HL-60 (cell line): ENCODE measurements around the gene NR3C2.

Source experiments
- DNase-seq, 2 experiments: peaks; one replicate each; pipeline ENCODE4 v3.0.0-alpha.2; 2010 to 2020; ENCODE audit warnings: low read depth in 1 of 2, low spot score in 1 of 2
- H3K27ac ChIP-seq: fragments of 250-450 bp; sonication (Bioruptor Pico); replicated peaks from 2 replicates; pipeline ENCODE4 v1.5.1; 2020; ENCODE audit warnings: mild to moderate bottlenecking, moderate library complexity
- H3K27me3 ChIP-seq: fragments of 250-450 bp; sonication (Bioruptor Pico); 2 replicates; pipeline ENCODE4 v1.5.1; 2021; ENCODE audit warnings: mild to moderate bottlenecking, moderate library complexity; ENCODE audit not compliant: insufficient read depth, poor library complexity, severe bottlenecking
- H3K4me3 ChIP-seq: replicated peaks from 2 replicates; pipeline ENCODE4 v1.5.1; 2011; ENCODE audit warnings: mild to moderate bottlenecking, control low read depth, low read length; ENCODE audit not compliant: insufficient read depth
- GABPA ChIP-seq: IDR thresholded peaks from 2 replicates; pipeline ENCODE4 v1.6.1; 2012; ENCODE audit warnings: low read depth
- POLR2AphosphoS5 ChIP-seq: IDR thresholded peaks from 2 replicates; pipeline ENCODE4 v1.6.1; 2012; ENCODE audit warnings: low read depth
- REST ChIP-seq: IDR thresholded peaks from 2 replicates; pipeline ENCODE4 v1.6.1; 2012; ENCODE audit warnings: low read depth; ENCODE audit not compliant: insufficient replicate concordance
- SPI1 ChIP-seq: IDR thresholded peaks from 2 replicates; pipeline ENCODE4 v1.6.1; 2012; ENCODE audit warnings: low read depth, mild to moderate bottlenecking, borderline replicate concordance
- TF ChIP-seq, protein P1 (sequence below): IDR thresholded peaks from one replicate; pipeline ENCODE4 v1.5.1; 2011; ENCODE audit warnings: low read length, control low read depth, inconsistent platforms; ENCODE audit not compliant: insufficient read depth

NR3C2 gene

GRCh38 chr4:148261848-148262247 is 180.4 kb downstream of the NR3C2 start:
- DNase-seq, result no peak

DNA sequence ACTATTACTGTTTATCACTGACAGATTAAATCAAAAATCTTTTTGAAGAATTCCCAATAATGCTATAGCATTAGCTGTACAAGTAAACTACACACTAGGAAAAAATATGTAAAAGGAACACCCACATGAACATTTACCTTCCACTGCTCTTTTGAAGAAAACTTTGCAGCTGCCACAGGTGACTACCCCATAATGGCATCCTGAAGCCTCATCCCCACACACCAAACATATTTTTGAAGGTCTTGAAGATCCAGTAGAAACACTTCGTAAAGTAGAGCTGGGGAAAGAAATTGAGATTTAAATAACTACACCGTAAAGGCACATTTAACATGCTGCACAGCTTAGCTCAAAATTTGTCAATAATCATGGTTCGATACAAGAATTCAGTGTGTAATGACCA is 182.4 kb downstream of the NR3C2 start:
- H3K4me3 ChIP-seq, result no peak overlapping the region
- TF ChIP-seq SPI1 (no peak), POLR2AphosphoS5 (no peak), REST (no peak), GABPA (no peak)
- TF ChIP-seq, protein P1, sequence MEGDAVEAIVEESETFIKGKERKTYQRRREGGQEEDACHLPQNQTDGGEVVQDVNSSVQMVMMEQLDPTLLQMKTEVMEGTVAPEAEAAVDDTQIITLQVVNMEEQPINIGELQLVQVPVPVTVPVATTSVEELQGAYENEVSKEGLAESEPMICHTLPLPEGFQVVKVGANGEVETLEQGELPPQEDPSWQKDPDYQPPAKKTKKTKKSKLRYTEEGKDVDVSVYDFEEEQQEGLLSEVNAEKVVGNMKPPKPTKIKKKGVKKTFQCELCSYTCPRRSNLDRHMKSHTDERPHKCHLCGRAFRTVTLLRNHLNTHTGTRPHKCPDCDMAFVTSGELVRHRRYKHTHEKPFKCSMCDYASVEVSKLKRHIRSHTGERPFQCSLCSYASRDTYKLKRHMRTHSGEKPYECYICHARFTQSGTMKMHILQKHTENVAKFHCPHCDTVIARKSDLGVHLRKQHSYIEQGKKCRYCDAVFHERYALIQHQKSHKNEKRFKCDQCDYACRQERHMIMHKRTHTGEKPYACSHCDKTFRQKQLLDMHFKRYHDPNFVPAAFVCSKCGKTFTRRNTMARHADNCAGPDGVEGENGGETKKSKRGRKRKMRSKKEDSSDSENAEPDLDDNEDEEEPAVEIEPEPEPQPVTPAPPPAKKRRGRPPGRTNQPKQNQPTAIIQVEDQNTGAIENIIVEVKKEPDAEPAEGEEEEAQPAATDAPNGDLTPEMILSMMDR, result no peak
- H3K27me3 ChIP-seq, result no peaks in the 10 kb centered on the region
- H3K27ac ChIP-seq, result no peak overlapping the region
- no peak for DNase-seq

More at GRCh38 chr4:148261848-148262247, 180.4 kb downstream of the NR3C2 start:
- Histone ChIP-seq H3K27me3 (no peaks in the 10 kb centered on the region), H3K4me3 (no peak overlapping the region), H3K27ac (no peak overlapping the region)
- TF ChIP-seq REST (no peak), SPI1 (no peak), GABPA (no peak), POLR2AphosphoS5 (no peak)
- TF ChIP-seq, protein P1, result no peak

- no peak for TF ChIP-seq SPI1
- no peak for TF ChIP-seq POLR2AphosphoS5
- TF ChIP-seq REST, result no peak
- TF ChIP-seq, protein P1, result no peak
- TF ChIP-seq GABPA, result no peak
- no peak overlapping the region for H3K4me3 ChIP-seq
- no peak for DNase-seq
- no peaks in the 10 kb centered on the region for H3K27me3 ChIP-seq
- H3K27ac ChIP-seq, result no peak overlapping the region
These were observed 183.7 kb downstream of the NR3C2 start for GRCh38 chr4:148258535-148258934.
